Measurements from ENCODE around the gene ZNF428.
A peak's percentile ranks its signal among the peaks of the same experiment; 100 is the strongest.
"Not testable (repeated sequence)": the region's sequence is repeated elsewhere in the genome, so short reads cannot be mapped to it uniquely, and the experiment has no call there.

The ZNF428 gene, protein sequence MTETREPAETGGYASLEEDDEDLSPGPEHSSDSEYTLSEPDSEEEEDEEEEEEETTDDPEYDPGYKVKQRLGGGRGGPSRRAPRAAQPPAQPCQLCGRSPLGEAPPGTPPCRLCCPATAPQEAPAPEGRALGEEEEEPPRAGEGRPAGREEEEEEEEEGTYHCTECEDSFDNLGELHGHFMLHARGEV

DNA sequence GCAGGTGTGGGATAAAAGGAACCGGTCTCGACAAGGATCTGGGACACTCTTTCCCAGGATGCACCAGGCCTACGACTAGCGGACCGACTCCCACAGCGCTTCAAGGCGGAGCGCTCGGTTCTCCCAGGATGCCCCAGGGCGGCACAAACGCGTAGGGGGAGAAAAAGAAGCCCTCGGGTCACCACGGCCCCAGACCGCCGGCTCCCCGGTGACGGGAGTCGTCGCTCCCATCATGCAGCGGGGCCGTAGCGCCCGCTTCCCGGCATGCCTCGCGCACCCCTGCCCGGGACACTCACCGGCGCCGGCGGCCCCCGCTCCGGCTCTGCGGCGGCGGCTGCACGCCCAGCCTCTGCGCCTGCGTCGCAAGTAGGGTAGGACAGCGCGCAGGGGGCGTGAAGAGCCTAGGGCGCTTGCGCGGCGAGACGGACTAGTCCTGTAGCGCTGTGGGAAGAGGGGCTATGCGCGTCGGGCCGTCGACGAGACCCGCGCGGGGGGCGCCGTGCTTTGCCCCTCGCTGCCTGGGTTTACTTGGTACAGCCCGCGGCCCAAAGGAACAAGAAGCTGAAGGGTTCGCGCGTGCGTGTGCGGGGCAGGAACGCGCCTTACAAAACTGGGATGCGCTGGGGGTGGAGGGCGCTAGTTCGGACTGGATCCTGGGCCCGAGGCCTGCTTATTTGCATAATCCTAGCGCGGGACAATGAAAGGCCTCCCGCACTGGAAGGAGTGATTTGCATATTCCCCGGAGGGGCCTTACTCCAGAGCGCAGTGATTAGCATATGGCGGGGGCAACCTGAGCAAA is at the start of gene ZNF428:
Gene ZNF428 (minus strand): TSS at position 368 of the 799 bp plus-strand sequence. CDS start 5,325 bp downstream, outside the sequence.
- peak; percentile 75 to 85 for DNase-seq (ENCODE audit: low read depth in 2 of 2)

DNA sequence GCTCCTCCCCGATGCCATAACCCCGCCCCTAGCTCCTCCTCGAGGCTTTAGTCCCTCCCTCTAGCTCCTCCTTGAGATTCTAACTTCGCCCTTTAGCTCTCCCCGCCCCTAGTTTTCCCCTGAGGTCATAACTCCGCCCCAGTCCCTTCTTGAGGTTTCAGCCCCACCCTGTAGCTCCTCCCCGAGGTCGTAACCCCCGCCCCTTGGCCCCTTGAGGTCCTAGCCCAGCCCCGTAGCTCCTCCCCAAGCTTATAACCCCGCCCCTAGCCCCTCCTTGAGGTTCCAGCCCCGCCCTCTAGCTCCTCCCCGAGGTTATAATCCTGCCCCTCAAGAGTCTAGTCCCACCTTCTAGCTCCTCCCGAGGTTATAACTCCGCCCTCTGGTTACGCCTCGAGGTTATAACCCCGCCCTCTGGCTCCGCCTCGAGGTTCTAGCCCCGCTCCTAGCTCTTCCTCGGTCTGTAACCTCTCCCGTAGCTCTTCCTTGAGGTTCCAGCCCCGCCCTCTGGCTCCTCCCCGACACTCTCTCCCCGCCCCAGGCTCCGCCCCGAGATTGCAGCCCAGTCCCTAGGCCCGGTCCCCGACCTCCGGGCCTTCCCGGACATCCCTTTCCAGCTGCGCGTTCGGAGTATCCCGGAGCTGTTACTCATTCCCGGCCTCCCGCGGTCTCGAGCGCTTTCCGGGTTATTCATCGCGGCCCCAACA is 49.1 kb upstream of the ZNF428 start:
- DNase-seq (ENCODE audit: low read depth in 2 of 2): peak; percentile 91 to 97

DNA sequence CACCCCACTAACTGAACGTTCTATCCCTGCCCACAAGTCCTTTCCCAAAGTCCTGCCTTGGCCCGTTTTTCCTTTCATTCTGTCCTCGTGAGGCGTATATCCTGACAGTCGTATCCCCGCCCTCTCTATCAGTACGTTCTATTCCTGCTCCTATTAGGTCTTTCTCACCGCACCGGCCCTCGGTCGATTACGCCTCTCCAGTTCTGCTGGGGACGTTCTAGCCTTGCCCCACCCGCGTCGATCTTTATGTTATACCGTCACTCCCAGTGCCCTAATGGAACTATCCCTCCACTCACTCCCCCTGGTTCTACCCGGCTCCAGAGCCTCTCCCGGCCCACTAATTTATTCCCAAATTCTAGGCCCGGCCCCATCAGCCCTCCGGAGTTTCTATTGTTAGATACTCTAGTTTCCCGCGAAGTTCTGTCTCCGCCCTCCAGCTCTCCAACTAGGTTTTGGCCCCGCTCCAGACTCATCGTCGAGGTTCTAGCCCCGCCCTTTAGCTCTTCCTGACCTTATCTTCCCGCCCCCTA is 48.5 kb upstream of the ZNF428 start:
- no peak for DNase-seq (ENCODE audit: low read depth in 2 of 2)

DNA sequence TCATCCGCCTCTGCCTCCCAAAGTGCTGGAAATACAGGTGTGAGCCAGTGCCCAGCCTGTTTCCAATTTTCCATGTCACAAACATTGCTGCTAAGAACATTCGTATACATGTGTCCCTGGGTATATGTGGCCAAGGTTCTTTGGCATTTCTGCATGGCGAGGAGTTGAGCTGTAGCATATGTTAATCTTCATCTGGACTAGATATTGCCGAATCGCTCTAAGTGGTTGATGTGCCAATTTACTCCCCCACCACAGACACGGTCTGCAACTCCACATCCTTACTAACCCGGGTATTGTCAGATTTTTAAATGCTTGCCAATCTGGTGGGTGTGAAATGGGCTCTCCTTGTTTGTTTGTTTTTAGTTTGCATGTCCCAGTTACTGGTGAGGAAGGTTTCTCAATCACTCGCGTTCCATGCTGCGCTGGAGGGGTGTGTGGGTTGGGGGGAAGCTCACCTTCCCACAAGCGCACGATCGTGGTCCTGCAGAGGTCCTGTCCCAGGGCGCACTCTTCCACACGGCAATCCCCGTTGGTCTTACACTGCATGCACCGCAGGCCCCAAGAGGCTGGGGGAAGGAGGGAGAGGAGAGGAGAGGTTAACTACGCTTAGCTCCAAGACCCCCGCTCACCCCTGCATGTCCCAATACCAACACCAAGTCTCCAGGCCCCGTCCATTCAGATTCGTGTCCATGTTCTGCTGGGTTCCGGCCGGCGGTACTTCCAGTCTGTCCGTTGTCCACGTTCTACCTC is 47.9 kb upstream of the ZNF428 start:
- DNase-seq (ENCODE audit: low read depth in 2 of 2): no peak

DNA sequence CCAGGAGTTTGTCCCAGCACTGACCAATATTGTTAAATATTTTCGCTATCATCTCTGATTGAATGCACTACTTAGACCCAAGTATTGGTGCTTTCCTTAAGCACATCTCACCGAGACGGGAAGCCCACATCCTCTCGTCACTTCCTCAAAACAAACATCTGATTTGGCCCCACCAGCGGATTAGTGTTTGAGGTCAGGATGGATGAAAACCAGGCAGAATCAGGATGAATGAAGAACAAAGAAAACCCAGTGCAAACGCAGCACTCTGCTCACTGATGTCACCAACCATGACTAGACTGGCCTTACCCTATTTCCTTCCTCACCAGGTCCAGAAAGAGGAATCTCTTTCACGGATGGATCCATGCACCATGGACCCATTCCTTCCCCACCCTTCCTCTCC is 44.6 kb upstream of the ZNF428 start:
- DNase-seq (ENCODE audit: low read depth in 2 of 2): no peak

DNA sequence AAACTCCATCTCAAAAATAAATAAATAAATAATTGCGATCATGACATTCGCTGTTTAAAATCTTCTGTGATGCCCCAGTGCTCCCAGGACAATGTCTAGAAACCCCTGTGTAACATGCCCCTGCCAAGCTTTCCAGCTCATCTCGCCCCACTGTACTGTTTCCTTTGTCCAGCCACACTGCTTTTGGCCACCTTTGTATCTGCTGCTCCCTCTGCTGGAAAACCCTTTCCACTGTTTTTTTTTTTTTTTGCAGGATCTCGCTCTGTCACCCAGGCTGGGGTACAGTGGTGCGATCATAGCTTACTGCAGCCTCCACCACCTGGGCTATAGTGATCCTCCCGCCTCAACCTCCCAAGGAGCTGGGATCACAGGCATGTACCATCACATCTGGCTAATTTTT is 43.1 kb upstream of the ZNF428 start:
- no peak for DNase-seq (ENCODE audit: low read depth in 2 of 2)

DNA sequence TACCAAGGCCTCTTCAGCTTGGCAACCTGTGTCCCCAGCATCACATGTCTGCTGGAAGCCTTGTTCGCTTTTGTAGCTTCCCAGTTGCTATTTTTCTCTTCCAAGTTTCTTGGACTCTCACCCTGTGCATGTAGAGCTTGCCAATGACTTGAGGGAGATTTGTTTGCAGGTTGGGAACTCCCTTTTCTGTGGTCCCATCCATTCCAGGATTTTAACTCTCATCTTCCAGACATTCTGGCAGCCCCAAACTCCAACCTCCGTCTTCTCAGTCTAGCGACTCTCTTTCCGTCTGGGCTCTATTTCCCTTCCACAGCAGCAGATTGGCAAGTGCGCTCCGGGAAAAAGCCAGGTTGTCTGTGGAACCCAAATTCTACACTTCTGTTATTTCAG is 41.5 kb upstream of the ZNF428 start:
- no peak for DNase-seq (ENCODE audit: low read depth in 2 of 2)

DNA sequence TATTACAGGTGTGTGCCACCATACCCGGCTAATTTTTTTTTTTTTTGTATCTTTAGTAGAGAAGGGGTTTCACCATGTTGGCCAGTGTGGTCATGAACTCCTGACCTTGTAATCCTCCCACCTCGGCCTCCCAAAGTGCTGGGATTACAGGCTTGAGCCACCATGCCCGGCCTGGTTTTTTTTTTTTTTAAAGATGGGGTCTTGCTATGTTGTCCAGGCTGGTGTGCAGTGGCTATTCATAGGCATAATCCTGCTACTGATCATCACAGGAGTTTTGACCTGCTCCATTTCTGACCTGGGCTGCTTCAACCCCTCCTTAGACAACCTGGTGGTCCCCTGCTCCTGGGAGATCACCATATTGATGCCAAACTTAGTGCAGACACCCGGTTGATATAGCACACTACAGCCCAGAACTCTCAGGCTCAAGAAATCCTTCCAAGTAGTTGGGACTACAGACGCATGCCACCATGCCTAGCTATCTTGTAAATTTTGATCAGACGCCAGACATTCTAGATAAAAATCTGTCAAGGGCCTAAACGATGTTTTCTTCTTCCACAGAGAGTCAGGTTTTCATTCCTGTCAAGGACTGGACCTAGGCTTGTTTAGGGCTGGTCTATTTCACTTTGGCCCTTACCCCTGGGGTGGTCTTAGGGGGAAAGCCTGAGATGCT is 41.0 kb upstream of the ZNF428 start:
- DNase-seq (ENCODE audit: low read depth in 2 of 2): no peak

DNA sequence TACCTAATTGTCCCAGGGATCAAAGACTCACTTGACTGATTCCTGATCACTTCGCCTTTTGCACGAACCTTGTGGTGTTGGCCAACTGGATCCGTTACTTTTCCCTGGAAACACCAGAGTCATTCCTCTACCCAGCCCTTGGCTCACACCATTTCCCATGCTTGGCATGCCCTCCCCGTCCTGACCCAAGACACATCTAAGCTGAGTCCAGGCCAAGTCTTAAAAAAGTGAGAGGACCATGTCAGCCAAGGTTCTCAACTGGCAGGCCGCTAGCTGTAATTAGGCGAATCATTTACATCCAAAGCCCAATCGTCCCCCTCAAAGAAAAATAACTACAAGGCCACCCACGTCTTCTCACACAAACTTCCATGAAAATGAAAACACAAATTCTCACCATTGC is 39.1 kb upstream of the ZNF428 start:
- DNase-seq (ENCODE audit: low read depth in 2 of 2): no peak

DNA sequence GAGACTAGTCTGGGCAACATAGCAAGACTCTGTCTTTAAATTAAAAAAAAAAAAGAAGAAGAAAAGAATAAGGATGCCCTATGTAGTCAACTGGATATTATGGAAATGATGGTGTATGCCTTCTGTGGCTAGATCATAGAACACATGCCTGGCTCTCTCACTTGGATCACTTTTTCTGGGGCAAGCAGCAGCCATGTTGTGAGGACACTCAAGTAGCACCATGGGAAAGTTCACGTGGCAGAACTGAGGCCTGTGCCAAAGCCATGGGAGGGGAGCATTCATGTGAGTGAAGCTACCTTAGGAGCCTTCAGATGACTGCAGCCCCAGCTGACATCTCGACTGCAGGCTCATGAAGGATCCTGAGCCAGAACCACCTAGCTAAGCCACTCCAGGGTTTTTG is 38.6 kb upstream of the ZNF428 start:
- no peak for DNase-seq (ENCODE audit: low read depth in 2 of 2)

DNA sequence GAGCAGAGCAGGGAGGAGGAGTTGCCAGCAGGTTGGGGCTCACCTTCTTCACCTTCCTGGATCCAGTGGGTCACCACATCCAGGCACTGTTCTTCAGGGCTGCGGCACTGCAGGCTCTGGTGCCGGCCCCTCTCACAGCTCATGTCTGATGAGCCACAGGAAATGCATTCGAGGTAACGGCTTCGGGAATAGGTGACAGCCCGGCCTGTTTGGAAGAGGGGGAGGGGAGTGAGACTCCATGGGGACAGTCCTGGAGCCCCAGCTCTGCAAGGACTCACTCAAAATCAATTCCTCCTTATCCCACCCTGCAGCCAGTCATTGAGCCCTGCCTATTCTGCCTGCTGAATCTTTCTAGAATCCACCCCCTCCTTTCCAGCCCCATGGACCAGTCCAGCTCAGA is 37.0 kb upstream of the ZNF428 start:
- no peak for DNase-seq (ENCODE audit: low read depth in 2 of 2)

DNA sequence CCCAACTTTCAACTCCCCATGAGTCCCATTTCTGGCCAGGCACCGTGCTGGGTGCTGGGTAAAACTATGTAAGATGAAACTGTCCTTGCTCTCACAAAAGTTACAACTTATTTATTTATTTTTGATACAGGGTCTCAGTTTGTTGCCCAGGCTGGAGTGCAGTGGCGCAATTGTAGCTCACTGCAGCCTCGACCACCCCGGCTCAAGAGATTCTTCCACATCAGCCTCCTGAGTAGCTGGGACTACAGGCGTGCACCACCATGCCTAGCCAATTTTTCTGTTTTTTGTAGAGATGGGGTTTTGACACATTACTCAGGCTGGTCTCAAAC is 33.1 kb upstream of the ZNF428 start:
- no peak for DNase-seq (ENCODE audit: low read depth in 2 of 2)

DNA sequence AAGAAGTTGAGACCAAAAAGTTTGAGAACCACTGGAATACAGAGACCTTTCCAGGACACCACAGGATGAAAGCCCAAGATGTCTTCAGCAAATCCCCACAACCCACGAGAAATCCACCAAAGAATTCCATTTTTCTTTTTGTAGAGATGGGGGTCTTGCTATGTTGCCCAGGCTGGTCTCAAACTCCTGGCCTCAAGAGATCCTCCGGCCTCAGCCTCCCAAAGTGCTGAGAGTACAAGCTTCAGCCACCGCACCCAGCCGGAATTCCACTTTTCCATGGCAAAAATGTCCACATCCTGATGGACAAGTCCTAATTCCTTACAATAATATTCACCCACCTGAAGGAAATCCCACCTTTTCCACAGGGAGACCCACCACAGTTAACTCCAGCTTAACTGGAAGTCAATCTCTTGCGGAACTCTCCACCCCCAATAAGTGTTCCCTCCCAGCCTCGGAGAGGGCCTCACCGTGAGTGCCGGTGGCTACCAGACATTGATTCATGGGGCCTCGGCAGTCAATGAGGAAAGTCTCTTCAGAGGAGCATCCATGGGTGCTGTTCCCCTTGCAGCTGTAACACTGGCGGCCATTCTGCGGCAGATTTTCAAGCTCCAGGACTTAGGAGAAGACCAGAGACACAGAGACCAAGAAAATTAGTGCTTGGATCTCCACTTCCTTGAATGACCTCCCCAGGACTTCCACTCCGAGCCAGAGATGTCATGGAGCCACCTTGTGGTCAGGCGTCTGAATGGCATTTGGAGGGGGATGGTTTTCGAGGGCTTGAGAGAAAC is 32.5 kb upstream of the ZNF428 start:
- DNase-seq (ENCODE audit: low read depth in 2 of 2): peak in 1 of 2 experiments; percentile 36

DNA sequence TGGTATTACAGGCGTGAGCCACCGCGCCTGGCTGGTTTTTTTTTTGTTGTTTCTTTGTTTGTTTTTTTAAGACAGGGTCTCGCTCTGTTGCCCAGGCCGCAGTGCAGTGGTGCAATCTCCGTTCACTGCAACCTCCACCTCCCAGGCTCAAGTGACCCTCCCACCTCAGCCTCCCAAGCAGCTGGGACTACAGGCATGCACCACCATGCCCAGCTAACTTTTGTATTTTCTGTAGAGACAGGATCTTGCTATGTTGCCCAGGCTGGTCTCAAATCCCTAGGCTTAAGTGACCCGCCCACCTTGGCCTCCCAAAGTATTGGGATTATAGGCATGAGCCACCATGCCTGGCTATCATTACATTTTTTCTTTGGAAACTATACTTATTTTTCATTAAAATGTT is 30.8 kb upstream of the ZNF428 start:
- not testable (repeated sequence) for DNase-seq (ENCODE audit: low read depth in 2 of 2)

DNA sequence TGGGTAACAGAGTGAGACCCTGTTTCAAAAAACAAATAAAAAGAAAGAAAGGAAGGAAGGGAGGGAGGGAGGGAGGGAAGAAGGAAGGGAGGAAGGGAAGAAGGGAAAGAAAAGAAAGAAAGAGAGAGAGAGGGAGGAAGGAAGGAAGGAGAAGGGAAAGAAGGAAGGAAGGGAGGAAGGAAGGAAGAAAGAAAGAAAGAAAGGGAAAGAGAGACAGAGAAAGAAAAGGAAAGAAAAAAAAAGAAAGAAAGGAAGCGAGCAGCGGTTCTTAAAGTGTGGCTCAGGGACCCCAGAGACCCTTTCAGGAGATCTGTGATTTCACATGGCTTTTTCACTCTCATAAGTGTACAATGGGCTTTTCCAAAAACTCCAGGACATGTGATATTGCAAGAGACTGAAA is 30.1 kb upstream of the ZNF428 start:
- DNase-seq (ENCODE audit: low read depth in 2 of 2): no peak

DNA sequence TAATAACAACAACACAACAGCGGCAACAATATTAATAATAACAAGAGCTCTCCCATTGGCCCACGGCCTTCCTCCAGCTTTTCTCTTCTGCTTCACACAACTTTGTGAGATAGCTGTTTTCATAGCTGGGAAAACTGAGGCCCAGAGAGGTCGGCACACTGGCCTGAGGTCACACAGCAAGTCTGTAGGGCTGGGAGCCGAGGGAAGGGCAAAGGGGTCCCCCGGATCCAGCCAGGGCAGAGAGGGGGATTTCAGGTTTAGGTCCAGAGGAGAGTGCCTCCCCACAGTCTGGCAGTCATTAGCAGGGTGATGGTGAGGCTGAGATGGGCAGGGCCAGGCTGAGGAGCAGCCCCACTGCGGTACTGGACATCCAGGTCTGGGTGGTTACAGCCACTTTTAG is 29.2 kb upstream of the ZNF428 start:
- no peak for DNase-seq (ENCODE audit: low read depth in 2 of 2)

DNA sequence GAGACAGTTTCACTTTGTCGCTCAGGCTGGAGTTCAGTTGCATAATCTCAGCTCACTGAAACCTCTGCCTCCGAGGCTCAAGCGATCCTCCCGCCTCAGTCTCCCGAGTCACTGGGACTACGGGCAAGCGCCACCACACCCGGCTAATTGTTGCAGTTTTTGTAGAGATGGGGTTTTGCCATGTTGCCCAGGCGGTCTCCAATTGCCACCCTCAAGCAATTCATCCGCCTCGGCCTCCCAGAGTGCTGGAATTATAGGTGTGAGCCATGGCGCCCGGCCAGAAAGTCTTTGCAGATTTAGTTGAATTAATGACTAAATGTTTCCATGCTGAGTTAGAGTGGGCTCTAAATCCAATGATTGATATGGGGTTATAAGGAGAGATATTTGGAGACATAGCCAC is 24.8 kb upstream of the ZNF428 start:
- no peak for DNase-seq (ENCODE audit: low read depth in 2 of 2)

DNA sequence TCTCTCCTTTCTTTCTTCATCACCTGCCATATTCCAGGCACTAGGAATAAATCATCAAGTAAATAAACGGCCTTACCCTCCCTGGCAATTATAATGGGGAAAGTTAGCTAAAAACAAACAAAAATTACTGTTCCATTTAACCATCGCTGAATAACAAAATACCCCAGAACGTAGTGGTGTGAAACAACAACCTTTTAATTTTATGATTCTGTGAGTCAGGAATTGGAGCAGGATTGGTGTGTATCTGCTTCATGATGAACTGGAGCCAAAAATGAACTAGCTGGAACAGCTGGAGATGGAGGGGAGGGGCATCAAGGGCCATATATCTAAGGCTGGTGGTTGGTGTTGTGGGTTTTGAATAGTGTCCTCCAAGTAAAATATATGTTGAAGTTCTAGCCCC is 23.9 kb upstream of the ZNF428 start:
- DNase-seq (ENCODE audit: low read depth in 2 of 2): no peak

DNA sequence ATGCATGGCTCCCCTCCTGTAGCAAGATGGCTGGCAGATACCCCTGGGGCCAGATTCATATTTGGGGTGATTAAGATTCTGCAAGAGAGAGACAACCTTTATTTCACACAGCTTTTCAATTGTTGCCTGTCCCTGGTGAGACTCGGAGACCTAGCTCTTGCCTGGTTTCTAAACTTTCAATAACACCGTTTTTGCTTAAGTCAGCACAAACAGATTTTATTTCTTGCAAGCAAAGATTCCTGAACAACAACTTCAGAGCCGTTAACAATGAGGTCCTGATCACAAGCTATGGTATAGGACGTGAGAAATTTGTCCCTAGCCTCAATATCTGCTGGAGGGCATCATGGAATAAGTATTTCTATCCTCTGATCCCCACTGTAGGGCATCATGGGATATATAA is 23.1 kb upstream of the ZNF428 start:
- no peak for DNase-seq (ENCODE audit: low read depth in 2 of 2)

DNA sequence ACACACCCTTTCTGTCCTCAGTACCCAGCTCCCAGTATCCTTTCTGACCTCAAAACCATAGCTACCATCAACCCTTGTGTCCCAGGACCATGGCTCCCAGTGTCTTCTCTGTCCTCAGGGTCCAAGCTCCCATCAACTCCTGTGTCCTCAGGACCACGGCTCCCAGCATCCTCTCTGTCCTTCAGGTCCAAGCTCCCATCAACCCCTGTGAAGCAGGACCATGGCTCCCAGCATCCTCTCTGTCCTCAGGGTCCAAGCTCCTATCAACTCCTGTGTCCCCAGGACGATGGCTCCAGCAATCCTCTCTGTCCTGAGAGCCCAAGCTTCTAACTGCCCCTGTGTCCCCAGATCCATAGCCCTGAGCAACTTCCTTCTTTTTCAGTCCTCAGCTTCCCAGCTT is 21.9 kb upstream of the ZNF428 start:
- no peak for DNase-seq (ENCODE audit: low read depth in 2 of 2)

DNA sequence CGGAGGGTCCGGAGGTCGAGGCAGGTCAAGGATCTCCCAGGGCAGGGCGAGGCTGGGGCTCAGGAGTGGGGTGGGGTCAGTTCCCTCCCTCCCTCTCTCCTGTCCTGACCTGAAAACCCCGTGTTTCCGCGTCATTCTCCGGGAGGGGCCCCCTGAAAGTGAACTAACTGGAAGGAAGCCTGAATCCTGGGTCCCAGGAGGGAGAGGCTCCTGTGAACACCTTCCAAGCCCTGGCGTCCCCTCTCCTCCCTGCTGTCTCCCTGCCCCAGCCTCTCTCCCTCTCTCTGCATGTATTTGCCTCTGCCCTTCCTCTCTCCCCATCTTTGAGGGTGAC is 21.0 kb upstream of the ZNF428 start:
- DNase-seq (ENCODE audit: low read depth in 2 of 2): no peak
